ENCODE measurements around the gene MMP28. TPM values are rescaled to one million over a fixed set of nuclear protein-coding genes. Genes with fewer than 3 reads are reported as not detected.

MMP28 gene
- total RNA-seq, 1 experiment from 2014 or later = 2.4 TPM

DNA sequence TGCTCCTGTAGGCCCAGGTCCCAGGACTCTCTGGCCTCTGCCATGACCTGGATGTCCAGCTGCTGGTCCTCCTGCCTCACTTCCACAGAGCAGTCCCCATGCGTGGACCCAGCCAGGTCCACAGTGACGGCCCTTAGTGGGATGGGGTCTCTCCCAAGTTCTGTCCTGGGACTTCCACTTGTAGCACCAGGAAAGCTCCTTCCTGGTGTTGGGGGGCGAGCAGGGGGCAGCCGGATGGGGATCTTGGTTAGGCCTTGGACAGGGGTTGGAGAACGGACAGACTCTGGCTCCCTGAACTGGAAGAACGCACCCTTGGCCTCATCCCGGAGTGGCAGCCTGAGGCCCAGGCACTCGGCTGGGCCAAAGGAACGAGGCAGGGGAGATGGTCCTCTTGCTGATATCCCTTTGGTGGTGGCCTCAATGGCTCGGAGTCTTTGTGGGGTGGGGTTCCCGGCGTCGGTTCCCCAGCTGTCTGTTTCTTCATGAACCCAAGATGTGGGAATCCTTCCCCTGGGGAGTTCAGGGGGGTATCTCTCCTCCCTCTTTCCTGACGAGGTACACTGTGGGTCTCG, 49.6 kb downstream of the MMP28 start:
- no peaks in the 10 kb centered on the region for H3K36me3 ChIP-seq (ENCODE audit: low read depth, low read length)
- ChIA-PET CTCF (no interaction called here), POLR2A (ENCODE audit: unreplicated experiment) (no interaction called here)
- no peaks in the 10 kb centered on the region for H3K27me3 ChIP-seq (ENCODE audit: low read length)
- intact Hi-C loops (cut with micrococcal nuclease) = no loop called here
- no peak overlapping the region for H3K4me3 ChIP-seq (ENCODE audit: low read length)
- H3K4me1 ChIP-seq (ENCODE audit: insufficient read depth, low read length) = no peaks in the 10 kb centered on the region
- H3K9ac ChIP-seq (ENCODE audit: low read length) = no peak overlapping the region
- no peak for DNase-seq
- H3F3A ChIP-seq (ENCODE audit: low read length, unreplicated experiment) = no peaks in the 10 kb centered on the region
- no peaks in the 10 kb centered on the region for H3K9me2 ChIP-seq (replicated peaks; ENCODE audit: low read length)
- no peaks in the 10 kb centered on the region for H3K79me2 ChIP-seq (ENCODE audit: low read length)
- no peaks in the 10 kb centered on the region for H3K9me3 ChIP-seq (ENCODE audit: low read length)
- H2AFZ ChIP-seq (ENCODE audit: low read length) = no peak overlapping the region
- no peak overlapping the region for H3K4me2 ChIP-seq (ENCODE audit: low read length)
- TF ChIP-seq, protein P1, sequence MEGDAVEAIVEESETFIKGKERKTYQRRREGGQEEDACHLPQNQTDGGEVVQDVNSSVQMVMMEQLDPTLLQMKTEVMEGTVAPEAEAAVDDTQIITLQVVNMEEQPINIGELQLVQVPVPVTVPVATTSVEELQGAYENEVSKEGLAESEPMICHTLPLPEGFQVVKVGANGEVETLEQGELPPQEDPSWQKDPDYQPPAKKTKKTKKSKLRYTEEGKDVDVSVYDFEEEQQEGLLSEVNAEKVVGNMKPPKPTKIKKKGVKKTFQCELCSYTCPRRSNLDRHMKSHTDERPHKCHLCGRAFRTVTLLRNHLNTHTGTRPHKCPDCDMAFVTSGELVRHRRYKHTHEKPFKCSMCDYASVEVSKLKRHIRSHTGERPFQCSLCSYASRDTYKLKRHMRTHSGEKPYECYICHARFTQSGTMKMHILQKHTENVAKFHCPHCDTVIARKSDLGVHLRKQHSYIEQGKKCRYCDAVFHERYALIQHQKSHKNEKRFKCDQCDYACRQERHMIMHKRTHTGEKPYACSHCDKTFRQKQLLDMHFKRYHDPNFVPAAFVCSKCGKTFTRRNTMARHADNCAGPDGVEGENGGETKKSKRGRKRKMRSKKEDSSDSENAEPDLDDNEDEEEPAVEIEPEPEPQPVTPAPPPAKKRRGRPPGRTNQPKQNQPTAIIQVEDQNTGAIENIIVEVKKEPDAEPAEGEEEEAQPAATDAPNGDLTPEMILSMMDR (conservative IDR thresholded peaks at IDR 0.05; ENCODE audit: low read depth, low read length) = no peak
- TF ChIP-seq EZH2phosphoT487 (IDR thresholded peaks at IDR 0.05; ENCODE audit: borderline replicate concordance, low read length) (no peak), EZH2 (IDR thresholded peaks at IDR 0.05; ENCODE audit: low read length, unreplicated experiment) (no peak)
- no TSS peak for BruUV-seq (replicated peaks)
- H3K27ac ChIP-seq (ENCODE audit: low read length) = no peak overlapping the region
- no peaks in the 10 kb centered on the region for H4K20me1 ChIP-seq (ENCODE audit: low read length)
- ATAC-seq = no peak

GRCh38 chr17:35745246-35745645, 50.2 kb downstream of the MMP28 start:
- no TSS peak for BruUV-seq (replicated peaks)
- Histone ChIP-seq H4K20me1 (ENCODE audit: low read length) (no peaks in the 10 kb centered on the region), H3K36me3 (ENCODE audit: low read depth, low read length) (no peaks in the 10 kb centered on the region), H2AFZ (ENCODE audit: low read length) (no peak overlapping the region), H3K4me2 (ENCODE audit: low read length) (no peak overlapping the region), H3K4me1 (ENCODE audit: insufficient read depth, low read length) (no peaks in the 10 kb centered on the region), H3K27me3 (ENCODE audit: low read length) (no peaks in the 10 kb centered on the region), H3K9ac (ENCODE audit: low read length) (no peak overlapping the region), H3K9me2 (replicated peaks; ENCODE audit: low read length) (no peaks in the 10 kb centered on the region), H3K27ac (ENCODE audit: low read length) (no peak overlapping the region), H3K79me2 (ENCODE audit: low read length) (no peaks in the 10 kb centered on the region), H3F3A (ENCODE audit: low read length, unreplicated experiment) (no peaks in the 10 kb centered on the region), H3K9me3 (ENCODE audit: low read length) (no peaks in the 10 kb centered on the region), H3K4me3 (ENCODE audit: low read length) (no peak overlapping the region)
- TF ChIP-seq EZH2 (IDR thresholded peaks at IDR 0.05; ENCODE audit: low read length, unreplicated experiment) (no peak), EZH2phosphoT487 (IDR thresholded peaks at IDR 0.05; ENCODE audit: borderline replicate concordance, low read length) (no peak)
- intact Hi-C loops (cut with micrococcal nuclease) = no loop called here
- POLR2A ChIA-PET (ENCODE audit: unreplicated experiment) = no interaction called here
- ATAC-seq (no peak), DNase-seq (no peak)
- CTCF ChIA-PET = no interaction called here

- no peak overlapping the region for H3K4me2 ChIP-seq (ENCODE audit: low read length)
- POLR2A ChIA-PET (ENCODE audit: unreplicated experiment) = no interaction called here
- CTCF ChIA-PET = no interaction called here
These were observed 50.6 kb downstream of the MMP28 start for GRCh38 chr17:35744830-35745229.

More at GRCh38 chr17:35744830-35745229, 50.6 kb downstream of the MMP28 start:
- Histone ChIP-seq H3K79me2 (ENCODE audit: low read length) (no peaks in the 10 kb centered on the region), H3K27ac (ENCODE audit: low read length) (no peak overlapping the region), H3F3A (ENCODE audit: low read length, unreplicated experiment) (no peaks in the 10 kb centered on the region), H3K9me3 (ENCODE audit: low read length) (no peaks in the 10 kb centered on the region), H3K4me3 (ENCODE audit: low read length) (no peak overlapping the region), H4K20me1 (ENCODE audit: low read length) (no peaks in the 10 kb centered on the region), H3K9me2 (replicated peaks; ENCODE audit: low read length) (no peaks in the 10 kb centered on the region), H3K36me3 (ENCODE audit: low read depth, low read length) (no peaks in the 10 kb centered on the region), H3K27me3 (ENCODE audit: low read length) (no peaks in the 10 kb centered on the region), H3K4me1 (ENCODE audit: insufficient read depth, low read length) (no peaks in the 10 kb centered on the region), H3K9ac (ENCODE audit: low read length) (no peak overlapping the region), H2AFZ (ENCODE audit: low read length) (no peak overlapping the region)
- intact Hi-C loops (cut with micrococcal nuclease) = no loop called here
- BruUV-seq (replicated peaks) = no TSS peak
- no peak for ATAC-seq
- DNase-seq = no peak
- TF ChIP-seq EZH2 (IDR thresholded peaks at IDR 0.05; ENCODE audit: low read length, unreplicated experiment) (no peak), EZH2phosphoT487 (IDR thresholded peaks at IDR 0.05; ENCODE audit: borderline replicate concordance, low read length) (no peak)
- TF ChIP-seq, protein P1 (conservative IDR thresholded peaks at IDR 0.05; ENCODE audit: low read depth, low read length) = no peak

All from PC-3 (cell line).